Tibial artery (tissue), 4 donors: Measurements from ENCODE around the gene TNFRSF13B.
A peak's percentile ranks its signal among the peaks of the same experiment; 100 is the strongest.

Source experiments
- DNase-seq, 2 donors: peaks; one replicate each; pipeline ENCODE4 v3.0.0-alpha.2; 2019
- H3K27ac ChIP-seq, 2 donors: fragments of 200-600 bp; sonication (generic) in 1 of 2; 1 replicate in 1 of 2; 2 replicates in 1 of 2; pipeline ENCODE4 v1.5.1; 2018 to 2019; ENCODE audit warnings: mild to moderate bottlenecking in 1 of 2
- H3K27me3 ChIP-seq, 2 donors: fragments of 200-600 bp; sonication (generic) in 1 of 2; one replicate each; pipeline versions ENCODE4 v1.5.1 to v1.6.0; 2016 to 2019
- H3K36me3 ChIP-seq, 3 donors: fragments of 200-600 bp; sonication (generic) in 2 of 3; one replicate each; pipeline ENCODE4 v1.5.1; 2016 to 2019; ENCODE audit warnings: mild to moderate bottlenecking in 2 of 3
- H3K4me1 ChIP-seq, 4 donors: fragments of 200-600 bp; sonication (generic) in 2 of 4; 1 replicate in 3 of 4; 2 replicates in 1 of 4; pipeline ENCODE4 v1.5.1; 2016 to 2019
- H3K4me3 ChIP-seq, 2 donors: fragments of 200-600 bp; sonication (generic) in 1 of 2; 1 replicate in 1 of 2; 2 replicates in 1 of 2; pipeline ENCODE4 v1.5.1; 2018 to 2019; ENCODE audit warnings: mild to moderate bottlenecking in 2 of 2
- H3K9me3 ChIP-seq, 3 donors: fragments of 200-600 bp; sonication (generic) in 1 of 3; one replicate each; pipeline ENCODE4 v1.5.1; 2016 to 2019
- intact Hi-C: fragments of 100-400 bp; cut with DNase I; formaldehyde crosslinking; loops from one replicate; pipeline ENCODE4 v1.15.0; 2023; ENCODE audit warnings: low total_unique reads
- TF ChIP-seq, protein P1 (sequence below), 2 experiments: fragments of 200-600 bp in 1 of 2; fragments of 450-650 bp in 1 of 2; IDR thresholded peaks; one replicate each; pipeline ENCODE4 v1.5.1; 2017 to 2019; ENCODE audit warnings: antibody characterized with exemption in 2 of 2, mild to moderate bottlenecking in 1 of 2, moderate library complexity in 1 of 2

The TNFRSF13B gene

DNA sequence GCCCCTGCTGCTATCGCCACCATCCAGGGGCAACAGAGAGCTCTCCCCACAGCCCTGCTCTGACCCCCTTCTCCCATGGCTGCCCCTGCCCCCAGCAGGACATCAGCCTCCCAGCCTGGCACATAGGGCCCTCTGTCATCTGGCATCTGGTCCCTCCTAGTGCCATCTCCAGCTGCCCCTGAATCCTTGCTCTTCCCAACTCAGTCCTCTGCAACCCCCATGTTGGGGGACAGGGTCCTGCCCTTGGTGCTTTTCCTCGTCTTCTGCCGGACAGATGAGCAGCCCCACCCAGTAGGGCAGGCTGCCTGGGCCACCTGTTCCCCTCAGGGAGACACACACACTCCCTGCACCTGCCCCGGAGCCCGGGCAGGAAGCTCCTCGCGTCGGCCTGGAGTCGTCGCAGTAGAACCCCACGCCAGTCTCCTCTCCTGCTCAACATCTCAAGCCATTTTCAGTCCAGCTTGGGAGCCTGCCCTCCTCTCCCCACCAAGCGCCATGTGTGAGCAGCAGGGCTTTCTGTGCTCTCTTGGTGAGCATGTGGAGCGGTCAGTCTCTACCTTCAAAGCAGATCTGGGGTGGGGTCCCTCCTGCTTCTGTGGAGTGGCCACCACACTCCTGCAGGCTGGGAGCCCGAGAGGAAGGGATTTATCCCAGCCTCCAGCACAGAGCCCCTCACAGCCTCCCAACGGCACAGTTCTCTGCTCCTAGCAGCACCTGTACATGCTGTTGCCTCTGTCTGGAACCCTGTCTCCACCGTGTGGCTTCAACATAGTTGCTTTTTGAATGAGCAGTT is 28.2 kb downstream of the TNFRSF13B start:
- Histone ChIP-seq H3K4me3 (no peak overlapping the region), H3K27me3 (peaks cover 0 to 40% of the 10 kb centered on the region in 2 donors), H3K4me1 (no peaks in the 10 kb centered on the region), H3K9me3 (peaks cover 0 to 6% (median 4%) of the 10 kb centered on the region in 3 donors), H3K27ac (no peak overlapping the region), H3K36me3 (no peaks in the 10 kb centered on the region)
- intact Hi-C loops, result no loop called here
- TF ChIP-seq, protein P1, sequence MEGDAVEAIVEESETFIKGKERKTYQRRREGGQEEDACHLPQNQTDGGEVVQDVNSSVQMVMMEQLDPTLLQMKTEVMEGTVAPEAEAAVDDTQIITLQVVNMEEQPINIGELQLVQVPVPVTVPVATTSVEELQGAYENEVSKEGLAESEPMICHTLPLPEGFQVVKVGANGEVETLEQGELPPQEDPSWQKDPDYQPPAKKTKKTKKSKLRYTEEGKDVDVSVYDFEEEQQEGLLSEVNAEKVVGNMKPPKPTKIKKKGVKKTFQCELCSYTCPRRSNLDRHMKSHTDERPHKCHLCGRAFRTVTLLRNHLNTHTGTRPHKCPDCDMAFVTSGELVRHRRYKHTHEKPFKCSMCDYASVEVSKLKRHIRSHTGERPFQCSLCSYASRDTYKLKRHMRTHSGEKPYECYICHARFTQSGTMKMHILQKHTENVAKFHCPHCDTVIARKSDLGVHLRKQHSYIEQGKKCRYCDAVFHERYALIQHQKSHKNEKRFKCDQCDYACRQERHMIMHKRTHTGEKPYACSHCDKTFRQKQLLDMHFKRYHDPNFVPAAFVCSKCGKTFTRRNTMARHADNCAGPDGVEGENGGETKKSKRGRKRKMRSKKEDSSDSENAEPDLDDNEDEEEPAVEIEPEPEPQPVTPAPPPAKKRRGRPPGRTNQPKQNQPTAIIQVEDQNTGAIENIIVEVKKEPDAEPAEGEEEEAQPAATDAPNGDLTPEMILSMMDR (IDR thresholded peaks at IDR 0.05), result no peak
- DNase-seq, result no peak

DNA sequence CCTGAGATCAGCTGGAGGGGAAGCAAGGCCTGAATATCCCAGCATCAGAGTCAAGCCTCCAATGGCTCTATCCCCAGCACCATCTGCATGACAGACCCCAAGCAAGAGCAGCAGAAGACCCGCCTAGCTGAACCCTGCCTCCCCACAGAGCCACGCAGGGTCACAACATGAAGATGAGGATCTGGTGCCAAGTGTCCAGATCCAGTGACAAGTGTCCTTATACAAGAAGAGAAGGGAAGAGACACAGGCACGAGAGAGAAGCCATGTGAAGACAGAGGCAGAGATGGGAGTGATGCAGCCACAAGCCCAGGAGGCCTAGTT is 28.9 kb downstream of the TNFRSF13B start:
- TF ChIP-seq, protein P1 (IDR thresholded peaks at IDR 0.05), result no peak
- no peak for DNase-seq
- no peaks in the 10 kb centered on the region for H3K4me1 ChIP-seq
- no peaks in the 10 kb centered on the region for H3K9me3 ChIP-seq
- no peak overlapping the region for H3K4me3 ChIP-seq
- no peak overlapping the region for H3K27ac ChIP-seq
- H3K27me3 ChIP-seq, result peaks cover 0 to 44% of the 10 kb centered on the region in 2 donors
- intact Hi-C loops, result no loop called here
- H3K36me3 ChIP-seq, result no peaks in the 10 kb centered on the region

DNA sequence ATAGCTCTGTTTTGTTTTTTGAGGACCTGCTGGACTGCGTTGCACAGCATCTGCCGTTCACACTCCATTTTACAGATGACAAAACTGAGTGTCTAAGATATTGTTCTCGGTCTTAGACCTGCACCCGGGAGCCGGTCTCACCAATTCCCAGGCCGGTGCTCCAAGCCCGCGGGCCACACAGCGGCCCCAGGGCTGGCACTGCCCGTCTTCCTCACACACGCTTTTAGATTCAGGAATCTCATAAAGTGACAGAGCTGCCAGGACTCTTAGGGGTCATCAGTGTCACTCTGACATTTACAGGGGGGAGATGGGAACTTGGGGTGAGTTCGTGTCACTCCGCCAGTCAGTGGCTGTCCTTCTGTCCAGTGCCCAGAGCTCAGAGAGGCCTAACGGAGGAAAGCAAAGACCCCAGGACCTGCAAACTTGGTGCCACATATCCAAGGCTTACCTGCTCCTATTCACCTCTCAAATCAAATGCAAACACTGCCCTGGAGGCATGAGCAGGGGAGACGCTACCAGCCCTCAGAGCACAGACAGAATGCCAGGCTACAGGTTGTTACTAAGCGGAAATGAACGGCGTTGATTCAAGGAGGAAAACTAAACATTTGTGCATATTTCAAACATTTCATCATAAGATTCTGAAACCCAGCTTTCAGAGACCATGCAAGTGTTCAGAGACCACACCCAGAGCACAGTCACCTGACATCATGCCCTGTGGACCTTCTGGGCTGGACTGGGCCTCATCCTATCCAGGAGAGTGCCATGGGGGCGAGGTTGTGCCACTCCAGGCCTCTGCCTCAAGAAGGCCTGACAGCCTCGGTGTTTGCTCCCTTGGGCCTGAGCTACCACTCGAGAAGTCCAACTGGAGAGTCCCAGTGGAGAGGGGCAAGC is 29.5 kb downstream of the TNFRSF13B start:
- DNase-seq, result peak in 1 of 2 donors; percentile 12
- Histone ChIP-seq H3K36me3 (no peaks in the 10 kb centered on the region), H3K27ac (no peak overlapping the region), H3K4me1 (no peaks in the 10 kb centered on the region), H3K9me3 (no peaks in the 10 kb centered on the region), H3K27me3 (peaks cover 0 to 44% of the 10 kb centered on the region in 2 donors), H3K4me3 (no peak overlapping the region)
- intact Hi-C loops, result no loop called here
- TF ChIP-seq, protein P1 (IDR thresholded peaks at IDR 0.05), result no peak

DNA sequence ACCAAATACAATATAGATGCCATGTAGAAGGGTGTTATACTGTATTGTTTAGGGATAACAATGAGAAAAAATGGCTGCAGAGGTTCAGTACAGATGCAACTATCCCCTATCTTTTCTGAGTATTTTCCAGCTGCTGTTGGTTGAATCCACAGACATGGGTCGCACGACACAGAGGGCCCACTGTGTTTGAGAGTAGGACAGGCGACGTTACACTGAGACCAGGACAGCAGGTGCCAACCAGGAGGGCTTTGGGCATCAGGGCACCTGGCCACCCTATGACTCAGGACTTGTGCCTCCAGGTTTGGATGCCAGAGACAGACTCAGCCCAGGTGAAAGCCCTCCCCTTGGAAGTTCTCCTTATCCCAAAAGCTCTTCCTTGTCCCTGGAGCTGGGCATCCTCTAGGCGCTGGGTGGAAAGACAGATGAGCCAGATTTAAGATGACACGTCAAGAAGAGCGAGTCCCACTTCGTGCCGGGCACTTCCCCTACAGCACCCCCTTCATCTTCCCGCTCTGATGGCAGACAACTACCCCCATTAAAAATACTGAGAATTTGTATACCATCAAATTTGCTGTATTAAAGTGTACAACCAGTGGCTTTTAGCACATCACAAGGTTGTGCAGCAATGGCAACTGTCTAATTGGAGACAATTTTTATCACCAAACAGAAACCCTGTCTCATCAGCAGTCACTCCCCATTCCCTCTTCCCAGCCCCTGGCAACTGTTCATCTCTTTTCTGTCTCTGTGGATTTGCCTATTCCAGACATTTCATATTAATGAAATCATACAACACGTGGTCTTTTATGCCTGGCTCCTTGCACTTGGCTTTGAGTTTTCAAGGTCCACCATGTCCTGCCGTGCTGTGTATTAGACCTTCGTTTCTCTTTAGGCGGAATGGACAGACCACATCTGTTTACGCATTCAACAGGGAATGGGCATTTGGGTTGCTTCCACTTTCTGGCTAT is 30.6 kb downstream of the TNFRSF13B start:
- peak in 1 of 2 donors; percentile 10 for DNase-seq
- TF ChIP-seq, protein P1 (IDR thresholded peaks at IDR 0.05), result no peak
- peaks cover 0 to 44% of the 10 kb centered on the region in 2 donors for H3K27me3 ChIP-seq
- H3K4me1 ChIP-seq, result no peaks in the 10 kb centered on the region
- H3K9me3 ChIP-seq, result no peaks in the 10 kb centered on the region
- no peaks in the 10 kb centered on the region for H3K36me3 ChIP-seq
- intact Hi-C loops, result no loop called here
- H3K4me3 ChIP-seq, result no peak overlapping the region
- no peak overlapping the region for H3K27ac ChIP-seq
